ENCODE results near the gene GALNT5.
"Not testable (repeated sequence)": the region's sequence is repeated elsewhere in the genome, so short reads cannot be mapped to it uniquely, and the experiment has no call there.

The GALNT5 gene

GRCh38 chr2:157257312-157258252 is at the start of gene GALNT5:
TSS of gene GALNT5 (plus strand) at chr2:157257705. CDS start at chr2:157258083, 378 bp downstream.
- DNase-seq, result no peak

DNA sequence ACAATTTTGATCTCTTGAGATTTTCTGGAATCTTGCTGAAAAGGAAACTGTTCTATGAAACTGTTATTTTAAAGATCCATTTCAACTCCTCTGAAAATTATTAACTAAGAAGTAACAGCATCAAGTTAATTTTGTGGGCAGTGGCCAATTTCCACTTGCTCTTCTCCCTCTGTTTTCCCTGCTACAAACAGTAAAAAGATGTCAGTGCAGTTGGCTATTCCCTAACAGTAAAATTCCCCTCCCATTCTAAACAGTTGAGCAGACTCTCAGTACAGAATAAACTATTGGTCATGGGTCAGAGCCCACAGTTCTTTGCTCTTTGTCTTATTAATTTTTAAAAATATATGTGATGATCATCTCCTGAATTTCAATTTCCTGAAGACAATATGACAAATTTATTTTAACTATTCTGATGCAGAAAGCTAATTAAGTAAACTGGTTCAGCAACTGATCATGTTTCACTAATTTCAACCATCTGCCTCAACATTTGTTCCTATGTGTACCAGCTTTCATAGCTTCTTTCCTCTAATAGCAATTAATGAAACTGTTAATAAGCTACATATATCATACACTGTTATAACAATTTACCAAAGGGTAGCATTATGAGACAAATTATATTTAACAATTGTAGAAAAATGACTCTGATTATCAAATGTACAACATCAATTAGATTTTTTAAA is 41.1 kb upstream of the GALNT5 start:
- no peak for DNase-seq

GRCh38 chr2:157217409-157217808 is 40.1 kb upstream of the GALNT5 start:
- no peak for DNase-seq

DNA sequence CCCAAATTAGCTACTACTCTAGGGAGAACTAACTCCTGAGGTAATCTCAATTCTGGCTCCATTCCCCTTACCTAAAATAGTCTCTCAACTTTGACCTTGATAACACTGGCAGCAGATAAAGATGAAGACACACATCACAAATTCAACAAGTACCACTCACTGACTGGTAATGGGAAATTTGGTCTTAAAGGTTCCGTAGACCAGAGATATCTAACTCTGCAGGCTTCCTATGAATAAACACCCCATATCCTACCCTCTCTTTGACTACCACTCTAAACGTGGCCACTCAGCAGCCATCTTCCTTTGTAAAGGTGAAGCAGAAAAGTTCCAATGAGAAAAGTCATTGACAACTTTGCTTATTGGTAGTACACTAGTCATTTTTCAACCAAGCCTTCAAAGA is 38.6 kb upstream of the GALNT5 start:
- DNase-seq, result no peak

DNA sequence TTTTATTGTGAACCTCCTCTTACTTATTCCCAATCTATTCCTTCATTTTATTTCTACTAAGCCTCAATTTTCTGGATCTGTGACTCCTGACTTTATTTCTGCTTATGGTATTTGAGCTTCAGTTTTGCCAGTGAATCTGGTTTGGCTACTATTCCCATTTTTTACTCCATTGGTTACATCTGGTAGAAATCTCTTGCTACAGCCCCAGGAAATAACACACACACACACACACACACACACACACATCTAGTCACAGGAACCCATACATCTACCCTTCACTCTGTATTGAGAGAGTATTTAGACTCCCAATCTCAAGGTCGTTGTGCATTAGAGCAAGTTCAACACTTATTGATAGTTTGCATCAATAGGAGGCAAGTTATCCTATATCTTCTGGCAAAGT is 37.0 kb upstream of the GALNT5 start:
- DNase-seq, result no peak

- DNase-seq, result no peak
These were observed 36.0 kb upstream of the GALNT5 start for GRCh38 chr2:157221394-157221988.

DNA sequence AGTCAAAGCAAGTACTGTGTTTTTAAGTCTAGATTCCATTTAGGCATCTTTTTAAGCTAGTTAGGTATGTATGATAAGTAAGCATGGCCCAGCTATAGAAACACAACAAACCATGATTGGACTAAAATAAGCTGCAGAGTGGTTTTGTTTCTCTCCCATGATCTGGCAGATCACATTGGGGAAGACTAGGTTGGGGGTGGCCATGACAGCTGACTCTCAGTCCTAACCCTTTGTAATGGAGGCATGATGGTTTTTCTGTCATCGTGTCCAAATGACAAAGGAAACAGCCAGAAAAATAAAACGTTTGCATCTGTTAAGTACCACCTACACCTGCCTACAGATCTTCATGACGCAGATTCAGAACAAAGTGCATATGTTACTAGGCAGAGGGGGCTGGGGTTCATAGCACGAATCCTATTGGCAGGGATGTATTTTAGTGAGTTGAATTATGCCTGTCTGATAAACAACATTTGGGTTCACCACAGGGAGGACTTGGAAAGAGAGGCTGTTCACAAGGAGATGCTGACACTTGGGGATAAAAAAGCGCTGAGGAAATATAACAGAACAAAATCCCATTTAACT is 33.8 kb upstream of the GALNT5 start:
- no peak for DNase-seq

- not testable (repeated sequence) for DNase-seq
These were observed 33.1 kb upstream of the GALNT5 start for GRCh38 chr2:157224448-157224847.

DNA sequence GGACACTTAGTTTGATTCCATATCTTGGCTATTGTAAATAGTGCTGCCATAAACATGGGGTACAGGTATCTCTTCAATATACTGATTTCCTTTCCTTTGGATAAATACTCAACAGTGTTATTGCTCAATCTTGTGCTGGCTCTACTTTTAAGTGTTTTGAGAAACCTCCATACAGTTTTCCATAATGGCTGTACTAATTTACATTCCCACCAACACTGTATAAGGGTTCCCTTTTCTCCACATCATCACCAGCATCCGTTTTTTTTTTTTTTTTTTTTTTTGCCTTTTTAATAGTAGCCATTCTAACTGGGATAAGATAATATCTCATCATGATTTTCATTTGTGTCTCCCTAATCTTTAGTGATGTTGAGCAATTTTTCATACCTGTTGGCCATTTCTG is 29.9 kb upstream of the GALNT5 start:
- DNase-seq, result no peak

- DNase-seq, result no peak
These were observed 28.6 kb upstream of the GALNT5 start for GRCh38 chr2:157228946-157229345.

DNA sequence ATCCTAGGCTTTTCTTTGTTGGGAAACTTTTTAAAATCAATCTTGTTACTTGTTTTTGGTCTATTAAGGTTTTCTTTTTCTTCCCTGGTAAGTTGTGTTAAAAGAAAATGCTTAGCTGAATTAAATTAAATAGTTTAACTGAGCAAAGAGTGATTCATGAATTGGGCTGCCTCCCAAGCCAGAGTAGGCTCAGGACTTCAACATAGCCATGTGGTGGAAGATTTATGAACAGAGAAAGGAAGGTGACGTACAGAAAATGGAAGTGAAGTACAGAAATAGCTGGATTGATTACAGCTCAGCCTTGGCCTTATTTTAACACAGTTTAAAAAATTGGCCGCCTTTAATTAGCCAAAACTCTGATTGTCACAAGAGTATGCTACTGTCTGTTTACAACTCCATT is 27.9 kb upstream of the GALNT5 start:
- DNase-seq, result no peak

GRCh38 chr2:157231476-157231875 is 26.0 kb upstream of the GALNT5 start:
- DNase-seq, result no peak

DNA sequence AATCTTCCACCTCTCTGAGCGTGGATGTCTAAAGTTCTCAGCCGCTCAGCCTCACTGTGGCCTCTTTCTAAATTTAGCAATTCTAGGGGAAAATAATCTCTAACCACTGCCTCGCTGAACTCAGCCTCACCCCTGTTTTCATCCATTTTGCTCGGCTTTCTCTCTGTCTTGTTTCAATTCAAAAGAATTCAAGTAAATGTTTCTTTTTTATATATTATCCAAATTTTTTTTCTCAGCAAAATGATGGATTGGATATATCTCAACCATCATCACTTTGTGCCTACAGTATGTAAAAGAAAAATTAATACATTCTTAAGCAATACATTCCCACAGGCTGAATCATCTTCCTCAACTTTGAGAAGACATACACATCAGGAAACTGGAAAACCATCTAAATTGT is 24.0 kb upstream of the GALNT5 start:
- DNase-seq, result no peak

- DNase-seq, result no peak
These were observed 21.1 kb upstream of the GALNT5 start for GRCh38 chr2:157236404-157236803.

DNA sequence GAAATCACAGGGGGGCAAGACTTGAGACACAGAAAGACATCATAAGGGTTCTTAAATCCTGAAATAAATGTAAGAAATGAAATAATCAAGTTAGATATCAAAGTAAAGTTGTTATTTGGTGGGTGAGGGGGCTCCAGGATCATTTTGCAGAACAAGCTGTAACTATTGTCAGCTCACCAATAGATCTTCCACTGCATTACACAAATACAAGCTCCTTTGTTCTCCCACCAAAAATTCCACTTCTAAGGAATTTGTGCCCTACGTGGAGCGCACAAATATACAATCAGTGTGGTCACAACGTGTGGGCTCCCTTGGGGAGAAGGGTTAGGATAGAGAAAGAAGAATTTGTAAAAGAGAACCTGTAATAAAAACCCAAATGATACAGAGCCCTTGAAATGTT is 19.2 kb upstream of the GALNT5 start:
- DNase-seq, result no peak

GRCh38 chr2:157244691-157245090 is 12.8 kb upstream of the GALNT5 start:
- DNase-seq, result no peak

GRCh38 chr2:157245144-157245840 is 12.2 kb upstream of the GALNT5 start:
- DNase-seq, result no peak

DNA sequence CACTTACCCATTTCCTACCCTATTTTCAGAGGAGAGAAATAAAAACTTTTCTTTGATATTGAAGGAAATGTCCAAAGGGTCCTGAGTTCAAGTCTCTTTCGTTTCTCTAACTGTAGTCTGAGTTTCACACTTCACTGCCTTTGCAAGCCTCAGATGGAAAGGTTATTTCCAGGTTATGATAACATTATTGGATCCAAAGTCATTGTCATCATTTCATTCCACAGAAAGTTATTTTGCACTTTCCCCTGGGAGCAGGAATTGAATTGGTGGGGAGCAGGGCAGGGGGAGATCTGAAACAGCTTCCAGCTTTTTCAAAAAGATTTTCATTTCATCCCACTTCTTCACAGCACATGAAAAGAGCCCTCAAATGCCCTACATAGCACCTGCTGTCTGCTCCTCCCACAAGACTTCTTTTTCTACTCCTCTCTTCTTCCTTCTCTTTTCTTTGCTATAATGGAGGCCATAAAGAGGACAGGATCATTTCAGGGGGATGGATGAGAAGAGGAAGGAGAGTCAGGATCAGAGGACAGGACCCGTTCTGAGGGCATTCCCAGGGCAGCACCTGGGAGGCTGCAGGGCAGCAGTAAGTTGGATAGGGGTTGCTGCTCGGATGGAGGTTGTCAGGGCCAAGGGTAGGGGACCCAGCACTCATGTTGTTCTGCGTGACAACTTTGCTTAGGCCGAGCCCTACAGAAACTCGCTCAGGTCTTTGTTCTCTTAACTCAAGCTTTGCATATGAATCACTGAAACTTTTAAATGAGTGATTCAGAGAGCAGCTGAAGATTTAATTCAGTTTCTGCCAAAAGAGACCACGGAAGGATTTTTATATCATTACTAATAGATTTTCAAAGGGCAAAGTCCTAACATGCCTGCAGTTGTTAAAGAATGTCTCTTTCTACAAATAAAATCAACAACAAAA is 11.4 kb upstream of the GALNT5 start:
- DNase-seq, result no peak

GRCh38 chr2:157246765-157247407 is 10.6 kb upstream of the GALNT5 start:
- no peak for DNase-seq

DNA sequence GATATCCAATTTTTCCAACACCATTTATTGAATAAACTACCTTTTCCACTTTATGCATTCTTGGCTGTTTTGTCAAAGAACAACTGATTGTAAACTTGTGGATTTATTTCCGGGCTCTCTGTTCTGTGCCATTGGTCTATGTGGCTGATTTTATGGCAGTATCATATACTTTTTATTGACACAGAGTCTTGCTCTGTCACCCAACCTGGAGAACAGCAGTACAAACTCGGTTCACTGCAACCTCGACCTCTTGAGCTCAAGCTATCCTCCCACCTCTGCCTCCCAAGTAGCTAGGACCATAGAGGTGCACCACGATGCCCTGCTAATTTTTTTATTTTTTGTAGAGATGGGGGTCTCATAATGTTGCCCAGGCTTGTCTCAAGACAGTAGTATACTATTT is 6.7 kb upstream of the GALNT5 start:
- no peak for DNase-seq

DNA sequence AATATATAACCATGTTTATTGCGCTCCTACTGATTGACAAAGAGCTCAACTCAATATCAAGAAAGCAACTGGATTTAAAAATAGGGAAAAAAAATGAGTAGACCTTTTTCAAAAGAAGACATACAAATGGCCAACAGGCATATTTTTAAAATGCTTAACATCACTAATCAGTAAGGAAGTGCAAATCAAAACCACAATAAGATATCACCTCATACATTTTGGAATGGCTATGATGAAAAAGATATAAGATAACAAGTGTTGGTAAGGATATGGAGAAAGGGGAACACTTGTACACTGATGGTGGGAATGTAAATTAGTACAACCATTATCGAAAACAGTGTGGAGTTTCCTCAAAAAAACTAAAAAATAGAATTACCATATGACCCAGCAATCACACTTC is 5.6 kb upstream of the GALNT5 start:
- DNase-seq, result no peak
